NOMO-1 treated with dmso at 0.1 percent for 144 hours (cell line): ENCODE results near the gene THAP2.

Experiments used
- DNase-seq: peaks from one replicate; lab custom pipeline; 2025; ENCODE audit not compliant: unreplicated experiment; lab: John Stamatoyannopoulos, UW

Gene THAP2

DNA sequence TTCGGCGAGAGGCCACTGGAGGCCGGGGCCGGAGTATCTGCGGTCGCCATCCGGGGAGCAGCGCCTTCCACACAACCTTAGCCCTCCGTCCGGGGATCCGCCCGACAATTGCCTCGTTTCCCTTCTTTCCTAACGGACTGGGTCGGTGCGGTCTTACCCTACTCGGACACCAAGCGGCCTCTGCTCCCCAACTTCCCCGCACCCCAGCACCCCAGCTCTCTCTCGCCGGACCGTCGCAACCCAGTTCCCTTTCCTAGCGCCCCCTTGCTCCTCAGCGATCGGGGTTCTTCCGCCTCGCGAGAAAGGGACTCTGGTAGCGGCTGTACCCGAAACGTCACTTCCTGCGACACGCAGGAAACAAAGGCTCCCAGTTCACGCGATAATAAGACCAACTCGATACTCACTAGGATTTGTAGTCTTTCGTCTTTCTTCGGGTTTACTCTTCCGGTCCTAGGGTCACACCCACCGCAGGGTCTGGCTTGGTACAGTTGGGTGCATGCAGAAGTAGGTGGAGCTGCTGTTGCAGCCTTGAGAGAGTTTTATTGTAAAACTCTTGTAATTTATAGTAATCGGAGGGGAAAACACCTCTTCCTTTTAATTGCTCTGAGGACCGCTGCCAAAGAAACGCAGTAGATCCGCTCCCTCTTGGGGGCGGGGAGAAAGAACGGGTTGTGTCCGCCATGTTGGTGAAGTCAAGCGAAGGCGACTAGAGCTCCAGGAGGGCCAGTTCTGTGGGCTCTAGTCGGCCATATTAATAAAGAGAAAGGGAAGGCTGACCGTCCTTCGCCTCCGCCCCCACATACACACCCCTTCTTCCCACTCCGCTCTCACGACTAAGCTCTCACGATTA is at the start of gene THAP2, which contains the start of gene ZFC3H1:
Gene THAP2 (plus strand): TSS at position 741 of the 850 bp plus-strand sequence. CDS start 209 bp downstream, outside the sequence.
Gene ZFC3H1 (minus strand): TSS at position 288 of the 850 bp plus-strand sequence. CDS start 238 bp downstream, at position 50.
- peak; percentile 99 for DNase-seq

DNA sequence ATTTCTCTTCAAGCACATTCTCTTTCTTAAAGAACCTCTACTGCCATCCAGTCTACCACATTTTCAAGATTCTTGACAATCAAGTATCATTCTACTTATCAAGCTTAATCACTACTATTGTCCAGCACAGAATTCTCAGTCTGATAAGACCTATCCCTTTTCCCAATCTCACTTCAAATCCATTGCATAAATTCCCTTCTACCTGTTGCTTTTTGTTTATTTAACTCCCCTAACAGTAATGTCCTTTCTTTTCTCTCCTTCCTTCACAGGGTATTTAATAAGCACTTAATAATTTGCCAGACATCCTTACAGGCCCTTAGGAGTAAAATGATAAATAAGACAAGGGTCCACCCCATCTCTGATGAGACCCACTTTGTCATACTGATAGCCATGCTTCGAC is 42.2 kb upstream of the THAP2 start:
- DNase-seq: no peak

- no peak for DNase-seq
Observed at GRCh38 chr12:71625476-71625875, 38.6 kb upstream of the THAP2 start.

- DNase-seq: peak; percentile 3
Observed at GRCh38 chr12:71626098-71626497, 38.0 kb upstream of the THAP2 start.

- no peak for DNase-seq
Observed at GRCh38 chr12:71626768-71627167, 37.3 kb upstream of the THAP2 start.

- no peak for DNase-seq
Observed at GRCh38 chr12:71627438-71628002, 36.6 kb upstream of the THAP2 start.

DNA sequence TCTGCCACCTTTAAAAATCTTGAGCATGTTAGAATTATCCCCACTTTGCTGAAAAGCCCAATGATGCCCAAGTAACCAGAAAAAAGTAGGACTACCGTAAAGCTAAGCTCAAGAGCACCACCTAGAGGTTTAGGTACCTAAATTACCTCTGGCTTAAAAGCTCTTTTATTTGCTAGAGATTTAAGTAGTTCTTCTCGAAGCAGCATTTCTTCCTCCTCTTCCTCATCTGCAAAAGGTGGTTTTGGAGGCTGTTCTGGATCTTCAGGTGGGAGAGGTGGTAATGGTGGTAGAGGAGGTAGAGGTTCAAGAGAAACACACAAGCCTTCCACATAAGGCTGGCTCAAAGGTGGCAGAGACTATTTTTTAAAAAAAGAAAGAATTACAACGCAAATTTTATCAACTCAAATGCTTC is 27.4 kb upstream of the THAP2 start:
- DNase-seq: peak; percentile 8

GRCh38 chr12:71638499-71638898 is 25.6 kb upstream of the THAP2 start:
- no peak for DNase-seq

DNA sequence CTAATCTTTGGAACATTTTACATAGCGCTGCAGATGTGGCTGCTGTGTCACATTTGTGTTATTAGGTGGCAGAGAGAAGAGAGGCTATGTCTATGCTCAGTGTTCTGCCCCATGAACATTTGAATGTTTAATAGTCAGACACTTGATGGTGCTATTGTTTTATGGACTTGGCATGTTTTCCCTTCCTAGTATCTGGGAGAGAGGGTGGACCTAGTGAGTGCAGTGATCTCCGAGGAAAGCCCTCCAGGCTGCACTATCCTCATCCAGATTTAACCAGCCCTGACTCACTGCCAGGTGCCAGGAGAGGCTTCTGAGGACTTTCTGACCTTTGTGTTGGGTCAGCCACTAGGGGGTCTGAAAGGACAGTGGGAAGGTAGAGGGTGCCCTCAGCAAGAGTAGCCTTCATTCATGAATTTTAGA is 24.8 kb upstream of the THAP2 start:
- no peak for DNase-seq

DNA sequence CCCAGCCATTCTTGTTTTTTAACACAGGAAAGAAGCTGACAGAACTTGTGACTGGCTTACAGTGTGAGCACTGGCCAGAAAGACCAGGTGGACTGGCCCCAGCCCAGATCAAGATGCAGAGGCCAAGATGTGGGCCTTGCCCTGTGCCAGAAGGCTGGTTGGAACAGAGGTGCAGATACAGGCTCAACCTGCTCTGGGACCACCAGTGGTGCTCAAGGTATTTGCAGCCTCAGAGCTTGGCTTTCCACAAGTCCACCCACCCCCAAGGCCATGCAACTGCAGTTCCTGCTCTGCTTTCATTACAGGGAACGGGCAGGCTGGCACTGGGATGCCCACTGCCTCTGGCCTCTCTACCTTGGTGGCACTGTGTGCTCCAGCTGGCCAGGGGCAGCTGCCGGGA is 23.8 kb upstream of the THAP2 start:
- no peak for DNase-seq

DNA sequence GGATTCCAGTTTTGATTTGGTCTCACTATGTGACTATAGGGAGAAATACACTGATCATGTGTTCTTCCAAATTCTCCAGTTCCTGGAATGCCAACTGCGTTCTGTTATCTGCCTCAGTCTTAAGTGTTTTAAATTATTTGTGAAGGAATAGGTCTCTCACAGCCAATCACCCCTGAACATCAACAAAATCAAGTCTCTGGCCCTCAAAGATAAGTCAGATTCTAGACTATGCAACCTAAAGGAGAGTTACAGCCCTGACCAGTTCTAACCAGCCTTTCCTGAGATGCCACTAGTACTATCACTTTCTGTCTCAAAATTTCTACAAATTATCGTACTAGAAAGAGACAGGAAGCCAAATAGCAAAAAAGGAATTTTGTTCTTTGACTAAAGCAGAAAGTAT is 22.7 kb upstream of the THAP2 start:
- no peak for DNase-seq

- no peak for DNase-seq
Observed at GRCh38 chr12:71642264-71642663, 21.8 kb upstream of the THAP2 start.

DNA sequence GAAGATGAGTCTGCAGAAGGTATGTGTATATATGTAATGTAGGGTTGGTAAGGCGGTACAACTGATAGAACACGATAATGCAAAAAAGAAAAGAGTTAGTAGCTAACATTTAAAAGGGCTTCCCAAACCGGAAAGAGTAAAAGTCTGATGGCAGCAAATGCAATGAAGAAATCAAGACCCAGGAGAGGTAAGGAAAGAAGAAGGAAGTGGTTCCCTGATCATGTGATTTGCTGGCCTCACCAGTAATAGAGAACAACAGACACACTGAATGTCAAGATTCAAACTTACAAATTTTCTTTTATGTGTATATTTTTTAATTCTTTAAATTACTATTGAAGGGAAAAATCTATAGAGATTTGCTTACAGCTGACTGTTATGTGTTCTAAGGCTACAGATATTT is 18.8 kb upstream of the THAP2 start:
- peak; percentile 14 for DNase-seq

DNA sequence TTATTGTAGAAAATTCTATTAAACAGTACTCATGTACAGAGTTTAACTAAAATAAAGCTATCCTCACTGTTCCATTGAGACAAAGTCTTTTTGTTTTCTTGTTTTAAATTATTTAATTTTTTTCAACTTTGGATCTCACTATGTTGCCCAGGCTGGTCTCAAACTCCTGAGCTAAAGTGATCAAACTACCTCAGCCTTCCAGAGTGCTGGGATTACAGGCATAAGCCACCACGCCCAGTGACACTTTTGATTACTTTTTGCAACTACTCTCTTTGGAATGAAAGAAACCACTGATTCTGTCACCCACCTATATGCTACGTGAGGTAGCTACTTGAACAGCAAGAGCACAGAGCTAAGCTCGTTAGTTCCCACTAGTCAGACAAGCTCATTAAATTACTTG is 17.6 kb upstream of the THAP2 start:
- DNase-seq: no peak

DNA sequence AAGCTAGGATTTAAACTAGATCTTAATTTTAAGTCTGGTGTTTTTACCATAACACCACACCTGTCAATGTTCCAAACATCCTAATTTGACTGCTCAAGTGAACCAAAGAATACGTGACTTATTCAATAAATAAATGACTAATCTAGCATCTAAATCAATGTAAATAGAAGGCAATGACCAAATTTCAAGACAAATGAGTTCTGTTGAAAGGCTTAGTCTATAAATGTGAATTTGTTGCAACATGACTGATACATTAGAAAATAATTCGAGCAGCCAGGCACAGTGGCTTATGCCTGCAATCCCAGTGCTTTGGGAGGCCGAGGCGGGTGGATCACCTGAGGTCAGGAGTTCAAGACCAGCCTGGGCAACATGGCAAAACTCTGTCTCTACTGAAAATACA is 15.6 kb upstream of the THAP2 start:
- DNase-seq: no peak

- no peak for DNase-seq
Observed at GRCh38 chr12:71649401-71649800, 14.7 kb upstream of the THAP2 start.

GRCh38 chr12:71652656-71653055 is 11.4 kb upstream of the THAP2 start:
- no peak for DNase-seq

DNA sequence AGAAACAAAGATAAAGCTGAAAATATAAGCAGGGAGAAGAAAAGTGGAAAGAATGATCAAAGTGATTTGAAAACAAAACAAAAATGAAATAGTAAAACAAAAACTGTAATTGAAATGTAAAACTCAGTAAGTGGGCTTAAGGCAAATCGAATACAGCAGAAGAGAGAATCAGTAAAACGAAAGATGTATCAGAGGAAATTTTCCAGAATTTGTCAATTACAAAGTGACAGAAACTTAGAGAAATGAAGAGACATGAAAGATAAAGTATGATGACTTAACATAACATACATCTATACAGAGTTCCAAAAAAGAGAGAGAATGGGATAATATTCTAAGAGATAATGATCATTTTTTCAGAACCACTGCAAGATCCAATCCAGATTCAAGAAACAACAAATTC is 11.0 kb upstream of the THAP2 start:
- no peak for DNase-seq

DNA sequence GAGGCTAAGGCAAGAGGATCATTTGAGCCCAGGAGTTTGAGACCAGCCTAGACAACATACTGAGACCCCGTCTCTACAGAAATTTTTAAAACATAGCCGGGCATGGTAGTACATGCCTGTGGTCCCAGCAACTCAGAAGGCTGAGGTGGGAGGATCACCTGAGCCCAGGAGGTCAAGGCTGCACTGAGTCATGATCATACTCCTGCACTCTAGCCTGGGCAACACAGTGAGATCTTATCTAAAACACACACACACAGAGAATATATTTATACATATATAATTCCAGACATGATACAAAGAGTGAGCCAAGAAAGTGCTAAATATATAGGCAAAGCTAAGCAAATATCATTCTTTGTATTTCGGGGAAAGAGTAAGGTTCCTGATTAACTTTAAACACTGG is 9.9 kb upstream of the THAP2 start:
- DNase-seq: no peak

DNA sequence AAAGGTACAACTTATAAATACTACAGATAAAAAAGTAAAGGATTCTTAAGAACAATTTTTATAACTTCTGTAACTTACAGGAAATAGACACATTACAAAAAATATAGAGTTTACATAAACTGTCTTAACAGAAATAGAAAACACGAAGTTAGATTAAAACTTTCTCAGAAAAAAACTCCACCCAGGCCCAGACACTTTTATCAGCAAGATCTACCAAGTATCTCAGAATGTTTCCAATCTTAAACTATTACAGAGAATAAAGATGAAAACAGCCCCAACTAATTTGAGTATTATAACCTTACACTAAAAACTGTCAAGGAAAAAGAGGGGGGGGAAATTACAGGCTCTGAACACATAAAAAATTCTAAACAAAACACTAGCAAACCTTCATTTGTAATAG is 8.6 kb upstream of the THAP2 start:
- DNase-seq: no peak

DNA sequence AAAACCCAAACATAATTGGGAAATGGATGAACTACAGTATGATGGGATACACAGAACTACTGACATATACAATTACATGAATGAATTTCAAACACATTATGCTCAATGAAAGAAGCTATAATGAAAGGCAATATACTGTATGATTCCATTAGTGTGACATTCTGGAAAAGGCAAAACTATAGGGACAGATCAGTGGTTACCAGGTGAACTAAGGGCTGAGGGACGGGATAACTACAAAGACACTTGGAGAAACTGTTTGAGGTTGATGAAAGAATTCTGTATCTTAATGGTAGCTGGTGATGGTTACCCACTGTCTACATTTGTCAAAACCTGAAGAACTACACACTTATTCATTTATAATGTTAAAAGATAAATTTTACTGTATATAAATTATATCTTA is 8.2 kb upstream of the THAP2 start:
- DNase-seq: no peak

- no peak for DNase-seq
Observed at GRCh38 chr12:71656740-71657139, 7.4 kb upstream of the THAP2 start.
